HT-29 (cell line): Measurements from ENCODE around the gene NBDY. TPM values are rescaled to one million over a fixed set of nuclear protein-coding genes. Genes with fewer than 3 reads are reported as not detected.
"Not testable (repeated sequence)": the region's sequence is repeated elsewhere in the genome, so short reads cannot be mapped to it uniquely, and the experiment has no call there.

ENCODE experiments used
- DNase-seq: peaks from one replicate; pipeline ENCODE4 v3.0.0-alpha.2; 2015; ENCODE audit warnings: low spot score
- total RNA-seq: library from RNA; depleted of rRNA; stranded (reverse); fragments of >200 nt; shearing (Covaris generic); gene quantifications from 2 replicates; pipeline ENCODE4 v1.2.3, GENCODE V29; 2014; rRNA removed

Gene NBDY
- 5.0 and 5.6 TPM in 2 replicates for total RNA-seq

- DNase-seq = peak; percentile 52
Observed at GRCh38 chrX:56729152-56729850, at the start of gene NBDY. NBDY (plus strand) TSS chrX:56729243; CDS start chrX:56729354, 111 bp downstream.

GRCh38 chrX:56704530-56704929 lies 24.5 kb upstream of the NBDY start:
- DNase-seq = peak; percentile 45

GRCh38 chrX:56726605-56727004 lies 2.4 kb upstream of the NBDY start:
- peak; percentile 67 for DNase-seq

GRCh38 chrX:56727531-56727930 lies 1.5 kb upstream of the NBDY start:
- DNase-seq = no peak

- DNase-seq = peak; percentile 32
Observed at GRCh38 chrX:56728321-56728720, 722 bp upstream of the NBDY start.

- DNase-seq = peak; percentile 32
Observed at GRCh38 chrX:56728752-56729151, 291 bp upstream of the NBDY start.

- DNase-seq = peak; percentile 85
Observed at GRCh38 chrX:56733459-56734046, 4.5 kb downstream of the NBDY start.

- no peak for DNase-seq
Observed at GRCh38 chrX:56736219-56736618, 7.2 kb downstream of the NBDY start.

GRCh38 chrX:56738670-56739069 lies 9.6 kb downstream of the NBDY start:
- DNase-seq = peak; percentile 44

- no peak for DNase-seq
Observed at GRCh38 chrX:56744996-56745395, 16.0 kb downstream of the NBDY start.

- no peak for DNase-seq
Observed at GRCh38 chrX:56746996-56747395, 18.0 kb downstream of the NBDY start.

- no peak for DNase-seq
Observed at GRCh38 chrX:56751071-56751470, 22.0 kb downstream of the NBDY start.

GRCh38 chrX:56757327-56757726 lies 28.3 kb downstream of the NBDY start:
- no peak for DNase-seq

GRCh38 chrX:56758456-56758855 lies 29.4 kb downstream of the NBDY start:
- DNase-seq = no peak

- no peak for DNase-seq
Observed at GRCh38 chrX:56759736-56760409, 30.8 kb downstream of the NBDY start.

GRCh38 chrX:56760410-56761124 lies 31.5 kb downstream of the NBDY start:
- not testable (repeated sequence) for DNase-seq

GRCh38 chrX:56761167-56761566 lies 32.1 kb downstream of the NBDY start:
- DNase-seq = no peak

GRCh38 chrX:56762220-56762619 lies 33.2 kb downstream of the NBDY start:
- no peak for DNase-seq

GRCh38 chrX:56762707-56763555 lies 33.9 kb downstream of the NBDY start:
- DNase-seq = no peak

- DNase-seq = peak; percentile 73
Observed at GRCh38 chrX:56763556-56764152, 34.6 kb downstream of the NBDY start.
